GM23338 (cell line): Measurements from ENCODE around the gene CCDC187.

ENCODE experiments used
- STAT1 ChIP-seq: IDR thresholded peaks from one replicate; pipeline ENCODE4 v1.6.1; 2016; ENCODE audit warnings: antibody characterized with exemption; ENCODE audit not compliant: unreplicated experiment
- TF ChIP-seq, protein P1 (sequence below), 2 experiments: fragments of 200-600 bp in 1 of 2; sonication (generic) in 1 of 2; conservative IDR thresholded peaks; 2 replicates each; pipeline versions ENCODE4 v1.5.1 to v1.6.1; 2016 to 2017; ENCODE audit warnings: antibody characterized with exemption in 2 of 2, low read depth in 2 of 2, mild to moderate bottlenecking in 2 of 2, moderate library complexity in 1 of 2

DNA sequence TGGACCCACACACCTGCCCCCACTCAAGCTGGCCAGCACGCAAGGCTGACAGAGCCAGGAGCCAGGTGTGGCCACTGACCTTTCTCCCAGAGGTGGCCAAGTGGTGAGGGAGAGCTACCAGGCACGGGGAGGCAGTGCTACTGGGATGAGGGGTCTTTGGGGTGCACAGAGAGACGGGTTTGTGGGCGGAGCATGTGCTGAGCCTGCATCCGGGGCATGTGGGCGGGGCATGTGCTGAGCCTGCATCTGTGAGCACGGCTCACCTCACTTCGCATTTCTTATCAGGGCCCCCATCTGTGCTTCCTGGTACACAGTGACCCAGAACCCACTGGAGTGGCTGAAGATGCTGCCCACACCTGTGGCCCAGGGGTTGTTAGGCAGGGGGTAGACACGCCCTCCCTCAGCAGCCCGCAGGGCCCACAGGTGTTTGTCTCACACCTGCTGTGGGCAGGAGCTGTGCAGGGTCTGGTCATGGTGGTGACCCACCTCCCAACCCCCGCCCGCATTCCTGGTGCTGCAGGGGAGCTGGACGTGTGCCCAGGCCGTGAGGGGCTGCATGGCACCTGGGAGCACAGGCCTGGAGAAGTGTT is 21.5 kb downstream of the CCDC187 start:
- TF ChIP-seq, protein P1, sequence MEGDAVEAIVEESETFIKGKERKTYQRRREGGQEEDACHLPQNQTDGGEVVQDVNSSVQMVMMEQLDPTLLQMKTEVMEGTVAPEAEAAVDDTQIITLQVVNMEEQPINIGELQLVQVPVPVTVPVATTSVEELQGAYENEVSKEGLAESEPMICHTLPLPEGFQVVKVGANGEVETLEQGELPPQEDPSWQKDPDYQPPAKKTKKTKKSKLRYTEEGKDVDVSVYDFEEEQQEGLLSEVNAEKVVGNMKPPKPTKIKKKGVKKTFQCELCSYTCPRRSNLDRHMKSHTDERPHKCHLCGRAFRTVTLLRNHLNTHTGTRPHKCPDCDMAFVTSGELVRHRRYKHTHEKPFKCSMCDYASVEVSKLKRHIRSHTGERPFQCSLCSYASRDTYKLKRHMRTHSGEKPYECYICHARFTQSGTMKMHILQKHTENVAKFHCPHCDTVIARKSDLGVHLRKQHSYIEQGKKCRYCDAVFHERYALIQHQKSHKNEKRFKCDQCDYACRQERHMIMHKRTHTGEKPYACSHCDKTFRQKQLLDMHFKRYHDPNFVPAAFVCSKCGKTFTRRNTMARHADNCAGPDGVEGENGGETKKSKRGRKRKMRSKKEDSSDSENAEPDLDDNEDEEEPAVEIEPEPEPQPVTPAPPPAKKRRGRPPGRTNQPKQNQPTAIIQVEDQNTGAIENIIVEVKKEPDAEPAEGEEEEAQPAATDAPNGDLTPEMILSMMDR (conservative IDR thresholded peaks at IDR 0.05; ENCODE audit: low read depth in 2 of 2), result no peak
- no peak for TF ChIP-seq STAT1
